ENCODE measurements around the gene FLAD1. TPM values are rescaled to one million over a fixed set of nuclear protein-coding genes. Genes with fewer than 3 reads are reported as not detected.
"Not testable (repeated sequence)": the region's sequence is repeated elsewhere in the genome, so short reads cannot be mapped to it uniquely, and the experiment has no call there.

FLAD1 gene
- total RNA-seq, 2 experiments from 2014 or later, result 45.4 to 49.4 TPM

DNA sequence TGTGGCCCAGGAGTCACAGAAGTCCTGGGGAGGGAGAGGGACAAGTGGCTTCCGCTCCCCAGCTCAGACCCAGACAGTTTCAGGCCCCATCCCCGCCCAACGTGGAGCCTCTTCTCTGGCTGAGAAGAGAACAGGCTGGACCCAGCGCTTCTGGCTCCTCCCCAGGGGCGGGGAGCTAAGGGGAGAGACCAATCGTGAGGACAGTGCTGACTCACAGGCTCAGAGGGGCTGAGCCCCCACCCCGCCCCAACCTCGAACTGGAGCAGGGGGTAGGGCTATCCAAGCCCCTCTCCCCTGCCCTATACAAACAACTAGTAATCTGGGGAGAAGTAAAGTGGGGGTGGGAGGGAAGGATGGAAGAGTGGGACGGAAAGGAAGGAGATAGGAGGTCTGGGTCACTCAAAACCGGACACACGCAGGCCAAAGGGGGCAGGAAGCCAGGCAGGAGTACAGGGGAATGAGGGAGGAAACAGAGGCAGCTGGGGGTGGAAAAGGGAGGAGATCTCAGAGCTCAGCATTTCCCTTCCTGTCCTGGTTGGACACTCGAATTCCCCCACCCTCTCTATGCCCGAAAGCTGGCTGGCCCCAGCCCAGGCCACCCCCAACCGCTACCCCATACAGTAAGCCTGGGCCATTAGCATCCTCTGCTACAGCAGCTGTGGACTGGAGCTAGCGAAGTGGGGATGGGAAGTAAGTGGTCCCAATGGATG is 12.4 kb upstream of the FLAD1 start, which contains the start of gene SHC1:
Gene SHC1 (minus strand): TSS at position 117 of the 710 bp plus-strand sequence. CDS start 221 bp downstream, outside the sequence.
- Mint-ChIP-seq H3K4me3 (peak within 1 kb of the TSS; percentile 25), H3K9me3 (no peaks in the 10 kb centered on the region), H3K36me3 (peaks cover 6% of the 10 kb centered on the region), H3K27ac (peak within 1 kb of the TSS; percentile 82), H3K4me1 (ENCODE audit: low read depth) (peaks cover 31% of the 10 kb centered on the region), H3K27me3 (no peaks in the 10 kb centered on the region)
- ChIA-PET CTCF (interaction anchor here (0.8 to 12.9 kb wide), 9 partner anchors 9 to 91 kb away, joined by 3 to 80 read pairs (median 5); partner anchors contain the start of genes ADAM15, PBXIP1 and PYGO2), POLR2A (interaction anchor here (1.3 kb wide), 1 partner anchor 10 kb away, joined by 6 read pairs; the partner anchor contains the start of gene PYGO2)
- intact Hi-C loops (cut with micrococcal nuclease), result no loop called here
- DNase-seq, result peak; percentile 64

DNA sequence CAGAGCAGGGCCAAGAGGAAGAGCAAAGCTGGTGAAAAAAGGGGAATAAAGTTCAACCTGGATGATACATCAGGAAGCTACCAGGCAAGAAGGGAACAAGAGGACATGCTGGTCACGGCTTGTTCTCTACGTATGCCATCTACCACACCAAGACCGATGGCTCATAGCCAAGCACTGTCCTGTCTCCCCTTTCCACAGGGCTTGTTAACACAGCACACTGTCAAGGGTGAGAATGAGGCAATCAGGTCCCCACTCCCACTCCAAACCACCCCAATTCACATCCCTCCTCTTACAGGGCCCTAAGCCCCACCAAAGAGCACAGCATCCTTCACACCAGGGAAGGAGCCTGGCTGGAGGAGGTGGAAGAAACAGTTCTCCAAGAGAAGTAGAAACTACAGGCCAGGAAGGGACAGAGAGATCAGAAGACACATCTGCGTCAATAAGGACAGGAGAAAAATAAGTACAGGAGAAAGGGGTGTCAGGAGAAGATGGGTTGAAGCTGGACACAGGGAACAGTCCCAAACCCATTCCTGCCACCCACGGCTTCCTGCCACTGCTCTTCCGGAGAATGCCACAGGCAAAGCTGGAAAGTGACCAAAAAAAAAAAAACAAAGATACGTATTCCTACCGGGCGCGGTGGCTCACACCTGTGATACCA is 11.7 kb upstream of the FLAD1 start:
- Mint-ChIP-seq H3K36me3 (peaks cover 6% of the 10 kb centered on the region), H3K9me3 (no peaks in the 10 kb centered on the region)
- POLR2A ChIA-PET, result interaction anchor here (1.3 kb wide), 1 partner anchor 10 kb away, joined by 6 read pairs; the partner anchor contains the start of gene PYGO2

DNA sequence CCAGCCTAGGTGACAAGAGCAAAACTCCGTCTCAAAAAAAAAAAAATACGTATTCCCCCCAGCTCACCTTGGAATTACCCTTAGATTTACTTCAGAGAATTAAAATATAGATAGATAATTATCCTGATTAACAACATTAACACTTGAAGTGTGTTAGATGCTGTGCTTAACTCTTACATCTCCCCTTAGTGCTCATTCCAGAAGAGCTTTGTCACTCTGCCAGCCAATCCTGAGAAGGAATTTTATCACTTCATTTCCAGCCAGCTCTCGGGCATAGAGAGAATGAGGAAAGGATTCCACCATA is 11.0 kb upstream of the FLAD1 start:
- Mint-ChIP-seq H3K27ac (peak overlapping the region; percentile 62), H3K27me3 (no peaks in the 10 kb centered on the region), H3K9me3 (no peaks in the 10 kb centered on the region), H3K4me1 (ENCODE audit: low read depth) (peaks cover 31% of the 10 kb centered on the region), H3K36me3 (peaks cover 7% of the 10 kb centered on the region), H3K4me3 (no peak overlapping the region)
- POLR2A ChIA-PET, result interaction anchor here (3.1 kb wide), 1 partner anchor 11 kb away, joined by 15 read pairs; the partner anchor contains the start of gene PYGO2
- intact Hi-C loops (cut with micrococcal nuclease), result no loop called here
- no peak for DNase-seq
- CTCF ChIA-PET, result interaction anchor here (0.7 to 12.9 kb wide), 5 partner anchors 11 to 201 kb away, joined by 3 to 80 read pairs (median 3); partner anchors contain the start of genes KRTCAP2 and PYGO2

More for the DNA sequence above, 11.7 kb upstream of the FLAD1 start:
- H3K27ac Mint-ChIP-seq, result peak overlapping the region; percentile 82
- intact Hi-C loops (cut with micrococcal nuclease), result no loop called here
- no peak for DNase-seq
- no peaks in the 10 kb centered on the region for H3K27me3 Mint-ChIP-seq
- CTCF ChIA-PET, result interaction anchor here (0.7 to 12.9 kb wide), 7 partner anchors 10 to 201 kb away, joined by 3 to 80 read pairs (median 3); partner anchors contain the start of genes KRTCAP2 and PYGO2
- H3K4me3 Mint-ChIP-seq, result peak overlapping the region; percentile 25
- H3K4me1 Mint-ChIP-seq (ENCODE audit: low read depth), result peaks cover 31% of the 10 kb centered on the region

DNA sequence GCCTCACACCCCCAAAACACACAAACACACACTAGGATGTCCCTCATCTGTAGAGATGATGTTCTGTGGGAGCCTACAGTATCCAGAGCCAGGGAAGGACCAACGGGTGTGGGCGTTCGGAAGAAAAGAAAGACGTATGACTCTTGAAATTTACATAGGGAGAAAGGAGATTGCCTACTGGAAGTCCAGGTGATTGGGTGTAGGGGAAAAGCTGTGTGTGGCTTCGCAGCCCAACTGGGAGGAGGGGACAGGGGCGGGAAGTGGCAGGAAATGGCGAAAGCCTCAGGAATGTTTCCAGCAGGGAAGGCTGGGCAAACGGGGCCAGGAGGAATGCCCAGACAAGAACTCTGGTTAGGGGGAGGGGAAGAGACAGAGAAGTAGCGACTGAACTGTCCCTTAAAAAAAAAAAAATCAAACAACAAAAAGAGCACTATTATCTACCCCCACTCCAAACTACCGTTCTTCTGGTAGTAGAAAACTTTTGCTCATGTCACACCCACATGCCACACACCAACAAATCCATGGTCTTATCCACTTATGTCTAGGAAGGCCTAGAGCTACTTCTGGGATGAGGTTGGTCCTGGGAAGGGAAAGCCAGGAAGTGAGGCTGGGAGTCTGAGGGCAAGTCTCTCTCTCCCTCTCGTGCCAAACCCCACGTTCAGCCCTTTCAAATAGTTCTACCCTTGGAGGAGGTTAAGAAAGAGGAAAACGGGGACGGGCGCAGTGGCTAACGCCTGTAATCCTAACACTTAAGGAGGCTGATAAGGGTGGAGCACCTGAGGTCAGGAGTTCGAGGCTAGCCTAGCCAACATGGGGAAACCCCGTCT is 10.4 kb upstream of the FLAD1 start:
- Mint-ChIP-seq H3K9me3 (no peaks in the 10 kb centered on the region), H3K4me3 (no peak overlapping the region), H3K27me3 (no peaks in the 10 kb centered on the region), H3K27ac (peak overlapping the region; percentile 62), H3K36me3 (peaks cover 11% of the 10 kb centered on the region), H3K4me1 (ENCODE audit: low read depth) (peaks cover 32% of the 10 kb centered on the region)
- DNase-seq, result no peak
- intact Hi-C loops (cut with micrococcal nuclease), result no loop called here
- POLR2A ChIA-PET, result interaction anchor here (0.7 to 3.2 kb wide), 6 partner anchors 8 to 32 kb away, joined by 3 to 27 read pairs (median 12); partner anchors contain the start of genes FLAD1, PBXIP1 and PYGO2
- CTCF ChIA-PET, result interaction anchor here (1.1 to 12.9 kb wide), 9 partner anchors 8 to 119 kb away, joined by 3 to 80 read pairs (median 8); partner anchors contain the start of genes ADAM15, FLAD1, PBXIP1 and PYGO2

DNA sequence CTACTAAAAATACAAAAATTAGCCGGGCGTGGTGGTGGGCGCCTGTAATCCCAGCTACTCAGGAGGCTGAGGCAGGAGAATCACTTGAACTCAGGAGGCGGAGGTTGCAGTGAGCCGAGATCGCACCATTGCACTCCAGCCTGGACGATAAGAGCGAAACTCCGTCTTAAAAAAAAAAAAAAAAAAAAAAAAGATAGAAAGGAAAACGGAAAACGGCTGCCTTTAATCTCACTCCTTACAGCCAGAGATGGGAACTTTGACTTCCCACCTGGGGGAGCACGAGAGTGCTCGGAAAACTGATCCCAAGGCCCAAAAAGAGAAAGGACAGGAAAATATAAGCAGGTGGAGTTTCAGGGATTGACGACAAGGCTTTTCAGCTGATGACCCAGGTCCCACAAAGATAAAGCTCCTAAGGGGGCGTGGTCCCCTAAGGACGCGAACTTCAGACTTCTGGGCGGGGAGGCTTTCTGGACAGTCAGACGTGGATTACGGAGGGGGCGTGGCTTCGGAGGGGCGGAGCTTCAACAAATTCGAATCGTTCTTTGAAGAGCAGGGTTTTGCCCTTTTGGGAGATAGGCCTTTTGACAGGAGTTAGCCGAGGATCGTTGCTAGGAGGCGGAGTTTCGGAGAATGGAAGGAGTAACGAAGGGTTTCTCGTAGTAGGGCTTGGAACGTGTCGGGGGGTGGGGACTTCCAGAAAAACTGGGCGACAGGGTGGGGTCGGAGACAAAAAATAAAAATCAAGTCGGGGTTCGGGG is 9.6 kb upstream of the FLAD1 start:
- POLR2A ChIA-PET, result interaction anchor here (0.7 to 3.2 kb wide), 10 partner anchors 8 to 44 kb away, joined by 3 to 27 read pairs (median 9); partner anchors contain the start of genes FLAD1, LENEP, PBXIP1 and PMVK
- H3K27me3 Mint-ChIP-seq, result no peaks in the 10 kb centered on the region
- H3K4me3 Mint-ChIP-seq, result no peak overlapping the region
- peak; percentile 98 for DNase-seq
- peaks cover 13% of the 10 kb centered on the region for H3K36me3 Mint-ChIP-seq
- intact Hi-C loops (cut with micrococcal nuclease), result loop anchor here (1.0 to 2.0 kb wide), 8 partner anchors 10 to 415 kb away; partner anchors contain the start of genes ADAM15, FLAD1, PYGO2 and UBE2Q1
- no peaks in the 10 kb centered on the region for H3K9me3 Mint-ChIP-seq
- H3K27ac Mint-ChIP-seq, result peak overlapping the region; percentile 62
- peaks cover 34% of the 10 kb centered on the region for H3K4me1 Mint-ChIP-seq (ENCODE audit: low read depth)
- CTCF ChIA-PET, result interaction anchor here (1.0 to 12.9 kb wide), 11 partner anchors 9 to 111 kb away, joined by 3 to 80 read pairs (median 8); partner anchors contain the start of genes ADAM15, FLAD1, PBXIP1 and PYGO2

DNA sequence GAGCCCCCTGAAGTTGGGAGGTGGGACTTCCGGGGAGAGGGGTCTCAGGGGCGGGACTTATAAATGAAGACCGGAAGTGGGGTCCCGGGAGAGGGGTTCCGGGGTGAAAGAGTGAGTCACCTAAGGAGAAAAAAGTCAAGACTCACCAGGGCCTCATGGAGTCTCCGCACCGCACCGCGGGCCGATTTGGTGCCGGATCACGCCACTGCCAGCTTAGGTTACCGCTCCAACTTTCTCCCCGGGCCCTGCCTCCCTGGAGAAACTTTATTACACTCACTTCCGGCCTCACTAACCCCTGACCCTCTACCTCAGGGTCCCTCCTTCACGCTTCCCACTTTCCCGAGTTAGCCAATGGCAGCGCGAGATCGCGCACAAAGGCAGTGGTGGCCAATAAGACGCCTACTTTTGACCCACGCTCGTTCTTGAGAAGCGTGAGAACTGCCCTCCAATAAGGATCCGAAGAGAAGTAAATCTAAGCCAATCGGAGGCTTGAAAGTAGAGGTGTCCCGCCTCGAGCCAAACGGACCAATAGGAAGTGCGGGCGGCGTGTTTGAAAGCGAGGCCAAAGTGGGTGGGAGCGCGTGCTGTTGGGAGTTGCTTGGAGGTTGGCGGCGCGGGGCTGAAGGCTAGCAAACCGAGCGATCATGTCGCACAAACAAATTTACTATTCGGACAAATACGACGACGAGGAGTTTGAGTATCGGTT is 8.9 kb upstream of the FLAD1 start, which contains the start of gene CKS1B:
Gene CKS1B (plus strand): TSS at position 580 of the 706 bp plus-strand sequence. CDS start 65 bp downstream, at position 645.
- no peaks in the 10 kb centered on the region for H3K9me3 Mint-ChIP-seq
- no peaks in the 10 kb centered on the region for H3K27me3 Mint-ChIP-seq
- intact Hi-C loops (cut with micrococcal nuclease), result loop anchor here (1.0 to 2.0 kb wide), 8 partner anchors 9 to 416 kb away; partner anchors contain the start of genes ADAM15, FLAD1, PYGO2 and UBE2Q1
- no peak within 1 kb of the TSS for H3K4me3 Mint-ChIP-seq
- peaks cover 30% of the 10 kb centered on the region for H3K4me1 Mint-ChIP-seq (ENCODE audit: low read depth)
- no peak within 1 kb of the TSS for H3K27ac Mint-ChIP-seq
- ChIA-PET CTCF (interaction anchor here (0.9 to 12.9 kb wide), 12 partner anchors 9 to 111 kb away, joined by 3 to 80 read pairs (median 8); partner anchors contain the start of genes ADAM15, FLAD1, PBXIP1 and PYGO2), POLR2A (interaction anchor here (0.9 to 3.2 kb wide), 13 partner anchors 9 to 414 kb away, joined by 3 to 27 read pairs (median 6); partner anchors contain the start of genes FLAD1, LENEP, PBXIP1 and PMVK)
- H3K36me3 Mint-ChIP-seq, result peaks cover 17% of the 10 kb centered on the region
- DNase-seq, result peak; percentile 98

DNA sequence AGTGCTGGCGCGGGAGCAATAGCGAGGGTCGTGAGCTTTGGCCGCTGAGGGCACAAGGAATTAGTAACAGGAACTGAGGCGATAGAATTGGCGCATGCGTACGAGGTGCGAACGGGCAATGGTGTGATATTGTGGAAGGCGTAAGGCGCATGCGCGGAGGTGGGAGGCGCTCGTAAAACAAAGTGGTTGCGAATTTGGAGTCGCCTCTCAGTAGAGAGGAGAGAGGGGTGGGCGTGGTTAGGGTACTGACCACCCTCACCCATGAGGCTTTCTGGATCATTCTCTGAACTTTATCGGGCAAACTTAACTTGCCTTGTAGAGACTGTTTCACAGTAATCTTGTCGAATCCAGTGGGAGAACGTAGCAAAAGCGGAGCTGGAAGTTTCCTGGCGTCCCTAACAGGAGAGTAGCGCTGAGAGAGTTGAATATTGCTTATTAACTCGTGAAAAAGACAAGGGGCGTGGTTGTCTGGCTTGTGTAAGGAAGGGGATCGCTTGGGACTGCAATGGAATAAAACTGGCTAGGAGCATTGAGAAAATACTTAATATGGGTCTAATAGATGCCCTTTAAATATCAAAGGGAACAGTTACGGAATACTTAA is 8.2 kb upstream of the FLAD1 start:
- POLR2A ChIA-PET, result interaction anchor here (1.0 to 3.2 kb wide), 12 partner anchors 9 to 415 kb away, joined by 3 to 27 read pairs (median 7); partner anchors contain the start of genes FLAD1, LENEP, PBXIP1 and PMVK
- Mint-ChIP-seq H3K9me3 (no peaks in the 10 kb centered on the region), H3K36me3 (peaks cover 20% of the 10 kb centered on the region), H3K4me1 (ENCODE audit: low read depth) (peaks cover 25% of the 10 kb centered on the region), H3K27me3 (no peaks in the 10 kb centered on the region), H3K4me3 (no peak overlapping the region), H3K27ac (no peak overlapping the region)
- CTCF ChIA-PET, result interaction anchor here (0.9 to 12.9 kb wide), 9 partner anchors 9 to 98 kb away, joined by 3 to 80 read pairs (median 11); partner anchors contain the start of genes ADAM15, FLAD1 and PYGO2
- intact Hi-C loops (cut with micrococcal nuclease), result loop anchor here (1.0 to 2.0 kb wide), 8 partner anchors 8 to 417 kb away; partner anchors contain the start of genes ADAM15, FLAD1, PYGO2 and UBE2Q1
- peak; percentile 97 for DNase-seq

DNA sequence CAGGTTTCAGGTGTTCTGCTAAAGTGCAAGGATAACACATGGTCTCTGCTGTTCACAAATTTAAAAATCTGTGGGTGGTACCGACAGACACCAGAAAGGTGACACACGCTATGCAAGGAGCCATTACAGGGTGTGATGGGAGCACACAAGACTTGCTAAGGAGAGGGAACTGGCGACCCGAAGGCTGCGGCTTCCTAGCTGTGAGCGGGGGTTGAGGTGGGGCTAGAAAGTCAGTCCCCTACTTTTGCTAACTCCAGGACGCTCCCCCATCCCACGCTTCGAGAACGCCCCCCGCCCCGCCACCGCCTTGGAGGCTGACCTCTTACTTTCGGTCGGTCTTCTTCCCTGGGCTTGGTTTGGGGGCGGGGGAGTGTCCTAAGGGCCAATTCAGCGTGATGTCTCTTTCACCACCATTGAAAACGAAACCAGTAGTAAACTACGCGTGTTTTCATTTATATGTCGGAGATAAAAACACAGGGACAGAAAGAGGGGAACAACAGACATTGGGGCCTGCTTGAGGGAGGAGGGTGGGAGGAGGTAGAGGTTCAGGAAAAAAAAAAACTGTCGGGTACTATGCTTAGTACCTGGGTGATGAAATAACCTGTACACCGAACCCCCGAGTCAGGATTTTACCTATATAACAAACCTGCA is 7.6 kb upstream of the FLAD1 start:
- CTCF ChIA-PET, result interaction anchor here (1.0 to 12.9 kb wide), 5 partner anchors 8 to 76 kb away, joined by 5 to 80 read pairs (median 20); partner anchors contain the start of genes ADAM15, FLAD1 and PYGO2
- intact Hi-C loops (cut with micrococcal nuclease), result loop anchor here (2.0 kb wide), 1 partner anchor 109 kb away; no protein-coding TSS in a partner anchor
- peaks cover 25% of the 10 kb centered on the region for H3K4me1 Mint-ChIP-seq (ENCODE audit: low read depth)
- H3K4me3 Mint-ChIP-seq, result no peak overlapping the region
- POLR2A ChIA-PET, result interaction anchor here (1.1 to 3.2 kb wide), 7 partner anchors 8 to 32 kb away, joined by 3 to 27 read pairs (median 4); partner anchors contain the start of genes FLAD1, LENEP and PYGO2
- DNase-seq, result peak; percentile 73
- no peak overlapping the region for H3K27ac Mint-ChIP-seq
- H3K36me3 Mint-ChIP-seq, result peaks cover 20% of the 10 kb centered on the region
- no peaks in the 10 kb centered on the region for H3K9me3 Mint-ChIP-seq
- H3K27me3 Mint-ChIP-seq, result no peaks in the 10 kb centered on the region

DNA sequence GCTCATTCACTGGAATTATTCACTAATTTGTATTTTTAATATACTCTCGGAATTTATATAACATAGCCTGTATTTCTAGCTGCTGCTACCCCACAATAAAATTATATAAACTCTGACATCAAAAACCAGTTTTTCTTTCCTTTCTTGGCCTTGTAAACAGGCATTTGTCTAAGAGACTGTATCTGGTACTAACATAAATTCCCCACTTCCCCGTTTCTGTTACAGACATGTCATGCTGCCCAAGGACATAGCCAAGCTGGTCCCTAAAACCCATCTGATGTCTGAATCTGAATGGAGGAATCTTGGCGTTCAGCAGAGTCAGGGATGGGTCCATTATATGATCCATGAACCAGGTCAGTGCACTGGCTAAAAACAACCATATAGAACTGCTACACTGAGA is 5.4 kb upstream of the FLAD1 start:
- H3K9me3 Mint-ChIP-seq; POLR2A ChIA-PET; H3K4me1 Mint-ChIP-seq (ENCODE audit: low read depth); H3K27me3 Mint-ChIP-seq; intact Hi-C loops (cut with micrococcal nuclease); H3K27ac Mint-ChIP-seq; DNase-seq; H3K4me3 Mint-ChIP-seq: not testable (repeated sequence)
- H3K36me3 Mint-ChIP-seq, result peaks cover 23% of the 10 kb centered on the region
- CTCF ChIA-PET, result interaction anchor here (0.6 to 12.9 kb wide), 2 partner anchors 20 to 74 kb away, joined by 4 to 80 read pairs; no protein-coding TSS in a partner anchor
